GM12878 (cell line): ENCODE data around the gene GATA2. TPM values are rescaled to one million over a fixed set of nuclear protein-coding genes. Genes with fewer than 3 reads are reported as not detected.
A peak's percentile ranks its signal among the peaks of the same experiment; 100 is the strongest.

Source experiments
- BACH1 ChIP-seq: fragments of 450-650 bp; IDR thresholded peaks from 2 replicates; pipeline ENCODE4 v1.6.1; 2017; ENCODE audit warnings: mild to moderate bottlenecking, borderline replicate concordance
- BHLHE40 ChIP-seq, 2 experiments: fragments of 450-650 bp in 1 of 2; IDR thresholded peaks; 2 replicates each; pipeline ENCODE4 v1.6.1; 2011 to 2017; ENCODE audit warnings: low read depth in 2 of 2, borderline replicate concordance in 1 of 2, improper control_type of control experiment in 1 of 2, low read length in 1 of 2, mild to moderate bottlenecking in 1 of 2
- BRCA1 ChIP-seq: IDR thresholded peaks from 2 replicates; pipeline ENCODE4 v1.6.1; 2011; ENCODE audit warnings: low read depth, low read length, improper control_type of control experiment
- CBFB ChIP-seq: IDR thresholded peaks from 2 replicates; pipeline ENCODE4 v1.6.1; 2016; ENCODE audit warnings: antibody characterized with exemption, low read depth
- CEBPB ChIP-seq, 2 experiments: fragments of 150-350 bp in 1 of 2; IDR thresholded peaks; 2 replicates each; pipeline ENCODE4 v1.6.1; 2012 to 2014; ENCODE audit warnings: low read depth in 2 of 2, low read length in 2 of 2, borderline replicate concordance in 1 of 2, inconsistent platforms in 1 of 2
- CTCF ChIP-seq, 3 experiments: IDR thresholded peaks in 2 of 3; conservative IDR thresholded peaks in 1 of 3; 2 replicates each; pipeline ENCODE4 v1.5.1; 2011; ENCODE audit warnings: low read depth in 3 of 3, low read length in 3 of 3, mild to moderate bottlenecking in 3 of 3, control low read depth in 2 of 3, moderate library complexity in 2 of 3, inconsistent platforms in 1 of 3, mixed read lengths in 1 of 3; ENCODE audit not compliant: control insufficient read depth in 2 of 3, insufficient read depth in 1 of 3; ENCODE audit errors: extremely low read depth in 1 of 3
- IRF4 ChIP-seq: IDR thresholded peaks from 2 replicates; pipeline ENCODE4 v1.6.1; 2011; ENCODE audit warnings: low read depth, low read length
- KLF5 ChIP-seq: fragments of 450-650 bp; IDR thresholded peaks from 2 replicates; pipeline ENCODE4 v1.6.1; 2014; ENCODE audit warnings: mild to moderate bottlenecking; ENCODE audit not compliant: partially characterized antibody
- MYB ChIP-seq: fragments of 150-350 bp; IDR thresholded peaks from 2 replicates; pipeline ENCODE4 v1.6.1; 2014; ENCODE audit warnings: mild to moderate bottlenecking, low read depth, low read length, borderline replicate concordance
- PAX5 ChIP-seq: IDR thresholded peaks from 2 replicates; pipeline ENCODE4 v1.6.1; 2011; ENCODE audit warnings: low read depth, low read length, borderline replicate concordance
- RAD21 ChIP-seq: IDR thresholded peaks from 2 replicates; pipeline ENCODE4 v1.6.1; 2011; ENCODE audit warnings: mild to moderate bottlenecking, low read depth, low read length, moderate library complexity; ENCODE audit not compliant: insufficient read depth
- RCOR1 ChIP-seq: conservative IDR thresholded peaks from 2 replicates; pipeline ENCODE4 v1.6.1; 2012; ENCODE audit warnings: low read depth, low read length, improper control_type of control experiment
- RUNX3 ChIP-seq: IDR thresholded peaks from 2 replicates; pipeline ENCODE4 v1.6.1; 2012; ENCODE audit warnings: low read length, inconsistent platforms
- SIN3A ChIP-seq: IDR thresholded peaks from 2 replicates; pipeline ENCODE4 v1.6.1; 2012; ENCODE audit warnings: low read depth, low read length, improper control_type of control experiment
- SIX5 ChIP-seq: IDR thresholded peaks from 2 replicates; pipeline ENCODE4 v1.6.1; 2011; ENCODE audit warnings: mild to moderate bottlenecking, low read depth, low read length, moderate library complexity; ENCODE audit not compliant: severe bottlenecking
- SUZ12 ChIP-seq: fragments of 200-600 bp; sonication (generic); IDR thresholded peaks from one replicate; pipeline ENCODE4 v1.6.1; 2018; ENCODE audit warnings: antibody characterized with exemption, mild to moderate bottlenecking; ENCODE audit not compliant: unreplicated experiment
- TCF12 ChIP-seq: IDR thresholded peaks from 2 replicates; pipeline ENCODE4 v1.6.1; 2011; ENCODE audit warnings: low read depth, mild to moderate bottlenecking, low read length
- WRNIP1 ChIP-seq: IDR thresholded peaks from 2 replicates; pipeline ENCODE4 v1.6.1; 2011; ENCODE audit warnings: low read depth, low read length, improper control_type of control experiment, borderline replicate concordance
- YY1 ChIP-seq: IDR thresholded peaks from 2 replicates; pipeline ENCODE4 v1.6.1; 2011; ENCODE audit warnings: low read depth, mild to moderate bottlenecking, low read length
- ZNF207 ChIP-seq: fragments of 450-650 bp; IDR thresholded peaks from 2 replicates; pipeline ENCODE4 v1.6.1; 2014; ENCODE audit warnings: antibody characterized with exemption, mild to moderate bottlenecking, borderline replicate concordance
- ZNF217 ChIP-seq: fragments of 450-650 bp; IDR thresholded peaks from 2 replicates; pipeline ENCODE4 v1.6.1; 2017; ENCODE audit warnings: antibody characterized with exemption, mild to moderate bottlenecking
- polyA plus RNA-seq, 11 experiments: library from polyadenylated mRNA; depleted of rRNA in 4 of 11; unstranded in 6 of 11; stranded (reverse) in 5 of 11; fragments of >200 nt; fragmentation: Nextera tagmentation in 4 of 11; fragmentation: Illumina TruSeq in 1 of 11; extraction: Ambion mirVana in 4 of 11; extraction: Trizol in 1 of 11; gene quantifications; 1 replicate in 1 of 11; 2 replicates in 10 of 11; pipeline versions ENCODE4 v1.2.1 to v1.2.3, GENCODE V29; 2011 to 2016; ENCODE audit warnings: inconsistent platforms in 2 of 11, missing spikeins in 2 of 11, low read depth in 1 of 11
- total RNA-seq, 4 experiments: library from RNA; depleted of rRNA in 3 of 4; stranded (reverse); fragments of >200 nt in 3 of 4; fragmentation: Illumina TruSeq in 1 of 4; extraction: Trizol in 1 of 4; gene quantifications; 2 replicates each; pipeline versions ENCODE4 v1.2.1 to v1.2.3, GENCODE V29; 2013 to 2021
- TF ChIP-seq, protein P1 (sequence below): fragments of 150-350 bp; IDR thresholded peaks from 2 replicates; pipeline ENCODE4 v1.6.1; 2014; ENCODE audit warnings: mild to moderate bottlenecking, low read depth, low read length
- TF ChIP-seq, protein P2 (sequence below): fragments of 450-650 bp; formaldehyde crosslinking; IDR thresholded peaks from 2 replicates; pipeline ENCODE4 v1.4.0; 2022; ENCODE audit warnings: mild to moderate bottlenecking, moderate library complexity
- TF ChIP-seq, protein P3 (sequence below): fragments of 450-650 bp; IDR thresholded peaks from 2 replicates; pipeline ENCODE4 v1.6.1; 2016; ENCODE audit warnings: mild to moderate bottlenecking

Gene GATA2
- total and polyA plus RNA-seq, 10 of the 15 experiments (the other 5 are each of a cell fraction or from before 2014, with no cell fraction given), result 0.56 TPM; not detected in 9

GRCh38 chr3:128447561-128448013 is 45.4 kb downstream of the GATA2 start (continued):
- TF ChIP-seq CTCF (IDR thresholded peaks at IDR 0.05 in 2 of 3, conservative IDR thresholded peaks at IDR 0.05 in 1 of 3; ENCODE audit: control insufficient read depth in 2 of 3, extremely low read depth in 1 of 3, insufficient read depth in 1 of 3, low read depth in 3 of 3, low read length in 3 of 3) (no peak), CBFB (no peak), SUZ12 (no peak), BHLHE40 (IDR thresholded peaks at IDR 0.05; ENCODE audit: borderline replicate concordance in 1 of 2, low read depth in 2 of 2, low read length in 1 of 2) (no peak), BRCA1 (no peak), RUNX3 (peak; percentile 74), ZNF217 (no peak), TCF12 (0 out of 2 replicates have a peak, but pooled peaks have one; percentile 24), IRF4 (0 out of 2 replicates have a peak, but pooled peaks have one; percentile 19), MYB (no peak), PAX5 (peak; percentile 49; the same call in 1 of the 2 replicates), WRNIP1 (no peak), KLF5 (no peak), RAD21 (no peak), BACH1 (no peak), YY1 (peak; percentile 73), CEBPB (IDR thresholded peaks at IDR 0.05; ENCODE audit: borderline replicate concordance in 1 of 2, low read depth in 2 of 2, low read length in 2 of 2) (no peak), SIX5 (no peak), RCOR1 (no peak), SIN3A (no peak), ZNF207 (no peak)
- TF ChIP-seq, protein P1, sequence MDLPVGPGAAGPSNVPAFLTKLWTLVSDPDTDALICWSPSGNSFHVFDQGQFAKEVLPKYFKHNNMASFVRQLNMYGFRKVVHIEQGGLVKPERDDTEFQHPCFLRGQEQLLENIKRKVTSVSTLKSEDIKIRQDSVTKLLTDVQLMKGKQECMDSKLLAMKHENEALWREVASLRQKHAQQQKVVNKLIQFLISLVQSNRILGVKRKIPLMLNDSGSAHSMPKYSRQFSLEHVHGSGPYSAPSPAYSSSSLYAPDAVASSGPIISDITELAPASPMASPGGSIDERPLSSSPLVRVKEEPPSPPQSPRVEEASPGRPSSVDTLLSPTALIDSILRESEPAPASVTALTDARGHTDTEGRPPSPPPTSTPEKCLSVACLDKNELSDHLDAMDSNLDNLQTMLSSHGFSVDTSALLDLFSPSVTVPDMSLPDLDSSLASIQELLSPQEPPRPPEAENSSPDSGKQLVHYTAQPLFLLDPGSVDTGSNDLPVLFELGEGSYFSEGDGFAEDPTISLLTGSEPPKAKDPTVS, result no peak
- TF ChIP-seq, protein P2, sequence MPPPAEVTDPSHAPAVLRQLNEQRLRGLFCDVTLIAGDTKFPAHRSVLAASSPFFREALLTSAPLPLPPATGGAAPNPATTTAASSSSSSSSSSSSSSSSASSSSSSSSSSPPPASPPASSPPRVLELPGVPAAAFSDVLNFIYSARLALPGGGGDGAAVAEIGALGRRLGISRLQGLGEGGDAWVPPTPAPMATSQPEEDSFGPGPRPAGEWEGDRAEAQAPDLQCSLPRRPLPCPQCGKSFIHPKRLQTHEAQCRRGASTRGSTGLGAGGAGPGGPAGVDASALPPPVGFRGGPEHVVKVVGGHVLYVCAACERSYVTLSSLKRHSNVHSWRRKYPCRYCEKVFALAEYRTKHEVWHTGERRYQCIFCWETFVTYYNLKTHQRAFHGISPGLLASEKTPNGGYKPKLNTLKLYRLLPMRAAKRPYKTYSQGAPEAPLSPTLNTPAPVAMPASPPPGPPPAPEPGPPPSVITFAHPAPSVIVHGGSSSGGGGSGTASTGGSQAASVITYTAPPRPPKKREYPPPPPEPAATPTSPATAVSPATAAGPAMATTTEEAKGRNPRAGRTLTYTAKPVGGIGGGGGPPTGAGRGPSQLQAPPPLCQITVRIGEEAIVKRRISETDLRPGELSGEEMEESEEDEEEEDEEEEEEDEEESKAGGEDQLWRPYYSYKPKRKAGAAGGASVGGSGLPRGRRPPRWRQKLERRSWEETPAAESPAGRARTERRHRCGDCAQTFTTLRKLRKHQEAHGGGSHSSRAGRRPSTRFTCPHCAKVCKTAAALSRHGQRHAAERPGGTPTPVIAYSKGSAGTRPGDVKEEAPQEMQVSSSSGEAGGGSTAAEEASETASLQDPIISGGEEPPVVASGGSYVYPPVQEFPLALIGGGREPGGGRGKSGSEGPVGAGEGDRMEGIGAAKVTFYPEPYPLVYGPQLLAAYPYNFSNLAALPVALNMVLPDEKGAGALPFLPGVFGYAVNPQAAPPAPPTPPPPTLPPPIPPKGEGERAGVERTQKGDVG (CRISPR knock-in tag), result no peak
- TF ChIP-seq, protein P3, sequence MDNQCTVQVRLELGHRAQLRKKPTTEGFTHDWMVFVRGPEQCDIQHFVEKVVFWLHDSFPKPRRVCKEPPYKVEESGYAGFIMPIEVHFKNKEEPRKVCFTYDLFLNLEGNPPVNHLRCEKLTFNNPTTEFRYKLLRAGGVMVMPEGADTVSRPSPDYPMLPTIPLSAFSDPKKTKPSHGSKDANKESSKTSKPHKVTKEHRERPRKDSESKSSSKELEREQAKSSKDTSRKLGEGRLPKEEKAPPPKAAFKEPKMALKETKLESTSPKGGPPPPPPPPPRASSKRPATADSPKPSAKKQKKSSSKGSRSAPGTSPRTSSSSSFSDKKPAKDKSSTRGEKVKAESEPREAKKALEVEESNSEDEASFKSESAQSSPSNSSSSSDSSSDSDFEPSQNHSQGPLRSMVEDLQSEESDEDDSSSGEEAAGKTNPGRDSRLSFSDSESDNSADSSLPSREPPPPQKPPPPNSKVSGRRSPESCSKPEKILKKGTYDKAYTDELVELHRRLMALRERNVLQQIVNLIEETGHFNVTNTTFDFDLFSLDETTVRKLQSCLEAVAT, result no peak
